Aorta (tissue), 5 donors: ENCODE measurements around the gene SHC4. TPM values are rescaled to one million over a fixed set of nuclear protein-coding genes. Genes with fewer than 3 reads are reported as not detected.

Experiments
- ATAC-seq: fragments of 200-7000 bp; cut with Tn5 transposase; one replicate; pipeline ENCODE4 v1.9.1; 2022; ENCODE audit warnings: moderate library complexity; ENCODE audit not compliant: low FRiP score
- DNase-seq, 2 donors: peaks; one replicate each; pipeline ENCODE4 v3.0.0-alpha.2; 2020
- H3K27ac ChIP-seq, 2 donors: one replicate each; pipeline ENCODE4 v1.5.1; 2013; ENCODE audit warnings: low read length in 2 of 2, mild to moderate bottlenecking in 2 of 2, moderate library complexity in 2 of 2, control low read depth in 1 of 2, inconsistent platforms in 1 of 2, low read depth in 1 of 2
- H3K27me3 ChIP-seq, 2 donors: one replicate each; pipeline ENCODE4 v1.6.1; 2013; ENCODE audit warnings: control low read depth in 1 of 2, low read length in 1 of 2, mild to moderate bottlenecking in 1 of 2, moderate library complexity in 1 of 2; ENCODE audit not compliant: insufficient read depth in 2 of 2, control insufficient read depth in 1 of 2
- H3K36me3 ChIP-seq, 2 donors: one replicate each; pipeline ENCODE4 v1.6.1; 2013; ENCODE audit warnings: control low read depth in 1 of 2, low read length in 1 of 2, mild to moderate bottlenecking in 1 of 2; ENCODE audit not compliant: insufficient read depth in 2 of 2, control insufficient read depth in 1 of 2
- H3K4me1 ChIP-seq, 2 donors: one replicate each; pipeline ENCODE4 v1.6.1; 2013; ENCODE audit warnings: low read length in 2 of 2, control low read depth in 1 of 2, mild to moderate bottlenecking in 1 of 2, moderate library complexity in 1 of 2; ENCODE audit not compliant: insufficient read depth in 2 of 2, control insufficient read depth in 1 of 2
- H3K4me3 ChIP-seq, 2 donors: one replicate each; pipeline ENCODE4 v1.5.1; 2013; ENCODE audit warnings: low read length in 2 of 2, control low read depth in 1 of 2, mild to moderate bottlenecking in 1 of 2
- H3K9me3 ChIP-seq: one replicate; pipeline ENCODE4 v1.6.1; 2013; ENCODE audit warnings: mild to moderate bottlenecking, low read length; ENCODE audit not compliant: control insufficient read depth
- WGBS, 2 donors: extraction: QIAGEN DNeasy Blood & Tissue Kit; methylation state at CpG; one replicate each; pipeline ENCODE4 v1.1.7; 2013; 5-methylcytosine and 5-hydroxymethylcytosine counted together
- intact Hi-C, 2 donors: fragments of 100-400 bp; cut with DNase I; formaldehyde crosslinking; loops; one replicate each; pipeline versions ENCODE4 v1.14.2 to v1.15.0; 2022
- polyA plus RNA-seq, 2 donors: library from polyadenylated mRNA; stranded (reverse); fragments of 200-250 nt; gene quantifications; one replicate each; pipeline ENCODE4 v1.2.3, GENCODE V29; 2013
- total RNA-seq, 2 donors: library from RNA; stranded (reverse); fragmentation: NEBNext Ultra II Directional; extraction: Animal tissue kit (Norgen Biotek cat#: 25700); gene quantifications; one replicate each; pipeline ENCODE4 v1.2.1, GENCODE V29; 2021
- donor health status: healthy with polysubstance abuse.
- donor health status: Bipolar disorder and iron deficiency.
- donor health status: DM: no; HTN: no; CAD: no.
- donor health status: DM: no; HTN: no; CAD: no.
- donor health status: DM: yes; HTN: yes; CAD: no.

The SHC4 gene
- total and polyA plus RNA-seq, 4 donors: 4.4 to 18.6 (median 7.2) TPM

DNA sequence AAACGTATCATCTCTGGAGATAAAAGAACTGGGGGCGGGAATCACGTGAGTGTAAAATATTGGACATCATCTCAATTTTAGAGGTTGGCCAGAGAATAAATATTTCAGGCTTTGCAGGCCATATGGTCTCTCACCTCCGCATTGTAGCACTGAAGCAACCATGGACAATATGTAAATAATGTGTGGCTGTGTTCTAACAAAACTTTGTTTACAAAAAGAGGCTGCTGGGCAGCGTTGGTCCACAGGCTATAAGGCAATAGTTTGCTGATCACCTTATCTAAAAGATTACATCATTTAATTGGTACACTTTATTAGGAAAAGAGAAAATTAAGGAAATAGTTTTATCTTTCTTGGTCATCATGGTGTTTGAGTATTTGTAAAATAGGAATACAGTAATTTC is 22.5 kb upstream of the SHC4 start:
- no peaks in the 10 kb centered on the region for H3K36me3 ChIP-seq
- peak overlapping the region in 1 of 2 donors; percentile 81 for H3K27ac ChIP-seq
- no peak overlapping the region for H3K4me3 ChIP-seq
- 90 to 93% methylated on average over 5 of the region's 5 CpGs for WGBS, 2 donors
- H3K27me3 ChIP-seq: no peaks in the 10 kb centered on the region
- ATAC-seq: no peak
- intact Hi-C loops: loop anchor here in 1 of 2 donors (5.0 to 10.0 kb wide), 2 partner anchors 59 to 109 kb away; partner anchors contain the start of genes EID1 and SECISBP2L
- DNase-seq: no peak
- H3K9me3 ChIP-seq: no peaks in the 10 kb centered on the region
- peaks cover 2 to 4% of the 10 kb centered on the region in 2 donors for H3K4me1 ChIP-seq

DNA sequence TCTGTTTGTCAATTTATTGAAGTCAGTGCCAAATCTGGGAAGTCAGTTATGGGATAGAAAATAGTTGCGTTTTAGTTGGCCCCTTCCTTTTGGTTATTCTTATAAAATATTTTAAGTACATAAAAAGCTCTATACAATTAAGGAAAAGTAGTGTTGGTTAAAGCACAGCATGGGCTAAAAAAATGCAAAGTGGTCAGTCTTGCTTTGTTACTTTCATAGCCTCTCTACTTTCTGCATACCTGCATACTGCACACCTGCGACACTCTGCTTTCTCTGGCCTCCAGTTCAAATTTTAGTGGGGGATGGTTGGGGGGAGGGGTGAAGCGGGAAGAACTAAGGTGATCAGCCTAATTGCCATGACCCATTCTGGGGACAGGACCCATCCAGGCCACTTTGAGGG is 21.8 kb upstream of the SHC4 start:
- ATAC-seq (no peak), DNase-seq (no peak)
- H3K4me1 ChIP-seq: peaks cover 2 to 4% of the 10 kb centered on the region in 2 donors
- no peak overlapping the region for H3K4me3 ChIP-seq
- 63 to 66% methylated on average over 3 of the region's 3 CpGs for WGBS, 2 donors
- peak overlapping the region; percentile 68 to 81 for H3K27ac ChIP-seq
- H3K36me3 ChIP-seq: no peaks in the 10 kb centered on the region
- H3K9me3 ChIP-seq: no peaks in the 10 kb centered on the region
- intact Hi-C loops: loop anchor here in 1 of 2 donors (5.0 to 10.0 kb wide), 2 partner anchors 59 to 108 kb away; partner anchors contain the start of genes EID1 and SECISBP2L
- H3K27me3 ChIP-seq: no peaks in the 10 kb centered on the region

DNA sequence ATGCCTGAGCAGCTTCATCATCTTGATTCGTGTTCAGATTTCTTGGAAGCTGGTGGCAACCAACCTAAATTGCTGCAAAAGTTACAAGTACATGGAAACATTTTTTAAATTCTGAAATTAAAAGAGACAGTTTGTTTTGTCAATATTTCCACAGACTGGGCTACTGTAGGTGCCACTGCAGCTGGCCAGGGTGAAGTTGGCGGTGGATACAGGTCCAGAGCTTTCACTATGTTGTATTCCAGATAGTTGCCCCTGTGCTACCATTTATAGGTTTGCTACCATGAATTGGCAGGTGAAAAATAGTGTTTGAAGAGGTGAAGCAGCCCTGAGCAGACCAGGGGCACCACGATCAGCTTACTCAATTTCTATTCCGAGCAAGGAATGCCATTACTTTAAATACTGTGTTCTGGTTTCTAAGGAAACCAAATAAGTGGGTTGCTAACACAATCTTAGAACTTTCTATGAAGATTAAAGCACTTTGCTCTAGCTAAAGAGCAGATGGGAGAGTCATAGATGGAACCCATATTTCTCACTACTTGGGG is 21.2 kb upstream of the SHC4 start:
- Histone ChIP-seq H3K36me3 (no peaks in the 10 kb centered on the region), H3K27ac (peak overlapping the region; percentile 68 to 95), H3K9me3 (no peaks in the 10 kb centered on the region), H3K27me3 (no peaks in the 10 kb centered on the region), H3K4me1 (peaks cover 2 to 4% of the 10 kb centered on the region in 2 donors), H3K4me3 (no peak overlapping the region)
- peak; percentile 72 for ATAC-seq
- intact Hi-C loops: loop anchor here in 1 of 2 donors (5.0 to 10.0 kb wide), 2 partner anchors 60 to 108 kb away; partner anchors contain the start of genes EID1 and SECISBP2L
- DNase-seq: no peak
- 4 to 9% methylated on average over 4 of the region's 4 CpGs for WGBS, 2 donors

DNA sequence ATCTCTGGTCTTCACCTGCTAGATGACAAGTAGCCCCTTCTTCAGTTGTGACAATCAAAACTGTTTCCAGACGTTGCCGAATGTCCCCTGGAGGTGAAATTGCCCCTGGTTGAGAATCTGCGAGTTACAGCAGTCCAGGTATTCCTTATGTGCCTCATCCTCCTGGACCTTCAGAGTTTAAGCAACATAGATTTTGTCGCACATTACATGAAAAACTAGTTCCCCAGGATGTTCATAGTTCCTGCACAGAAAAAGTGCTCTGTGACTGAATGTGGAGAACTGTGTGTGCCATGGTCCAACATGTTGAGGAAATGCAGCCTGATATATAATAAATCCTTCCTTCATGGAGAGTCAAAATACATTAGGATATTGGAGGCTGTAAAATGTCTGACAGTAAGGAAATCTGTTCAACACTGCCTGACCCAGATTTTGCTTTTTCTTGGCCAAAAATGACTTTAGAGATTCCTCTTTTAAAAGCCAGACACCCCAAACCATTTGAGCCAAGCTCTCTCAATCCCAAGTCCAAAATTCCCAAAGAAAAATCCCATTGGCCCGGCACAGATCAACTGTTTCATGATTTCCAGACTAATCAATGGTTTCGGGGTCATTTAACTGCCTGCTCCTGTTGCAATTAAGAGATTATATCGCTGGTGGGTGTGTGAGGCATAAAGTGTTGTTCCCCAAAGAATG is 20.4 kb upstream of the SHC4 start:
- Histone ChIP-seq H3K27me3 (no peaks in the 10 kb centered on the region), H3K4me1 (peaks cover 2 to 4% of the 10 kb centered on the region in 2 donors), H3K36me3 (no peaks in the 10 kb centered on the region), H3K9me3 (no peaks in the 10 kb centered on the region), H3K27ac (peak overlapping the region; percentile 86 to 93), H3K4me3 (no peak overlapping the region)
- intact Hi-C loops: loop anchor here in 1 of 2 donors (10.0 kb wide), 1 partner anchor 61 kb away; the partner anchor contains the start of gene SECISBP2L
- no peak for ATAC-seq
- 69 to 81% methylated on average over 7 of the region's 7 CpGs for WGBS, 2 donors
- no peak for DNase-seq

DNA sequence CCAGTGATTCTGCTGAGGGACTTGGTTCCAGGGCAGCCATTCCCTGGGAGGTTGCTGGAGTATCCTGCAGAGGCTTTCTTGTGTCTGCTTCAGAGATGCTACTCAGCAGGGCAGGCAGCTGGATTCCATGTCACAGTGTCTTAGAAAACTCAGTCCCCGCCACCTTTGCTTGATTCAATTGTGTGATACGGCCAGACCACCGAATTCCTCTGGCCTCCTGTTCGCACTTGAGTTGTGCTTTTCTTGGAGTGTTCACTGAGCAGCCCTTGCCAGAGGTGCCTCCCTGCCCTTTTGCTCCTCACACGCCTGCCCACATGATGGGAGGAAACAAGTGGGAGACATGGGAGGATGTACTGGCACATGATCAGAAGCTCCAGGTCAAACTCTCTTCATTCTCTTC is 19.6 kb upstream of the SHC4 start:
- peak overlapping the region; percentile 86 to 93 for H3K27ac ChIP-seq
- WGBS, 2 donors: 5 to 10% methylated on average over 5 of the region's 5 CpGs
- no peak overlapping the region for H3K4me3 ChIP-seq
- ATAC-seq (no peak), DNase-seq (no peak)
- H3K4me1 ChIP-seq: peaks cover 2 to 4% of the 10 kb centered on the region in 2 donors
- H3K36me3 ChIP-seq: no peaks in the 10 kb centered on the region
- intact Hi-C loops: loop anchor here in 1 of 2 donors (10.0 kb wide), 1 partner anchor 62 kb away; the partner anchor contains the start of gene SECISBP2L
- no peaks in the 10 kb centered on the region for H3K27me3 ChIP-seq
- H3K9me3 ChIP-seq: no peaks in the 10 kb centered on the region

DNA sequence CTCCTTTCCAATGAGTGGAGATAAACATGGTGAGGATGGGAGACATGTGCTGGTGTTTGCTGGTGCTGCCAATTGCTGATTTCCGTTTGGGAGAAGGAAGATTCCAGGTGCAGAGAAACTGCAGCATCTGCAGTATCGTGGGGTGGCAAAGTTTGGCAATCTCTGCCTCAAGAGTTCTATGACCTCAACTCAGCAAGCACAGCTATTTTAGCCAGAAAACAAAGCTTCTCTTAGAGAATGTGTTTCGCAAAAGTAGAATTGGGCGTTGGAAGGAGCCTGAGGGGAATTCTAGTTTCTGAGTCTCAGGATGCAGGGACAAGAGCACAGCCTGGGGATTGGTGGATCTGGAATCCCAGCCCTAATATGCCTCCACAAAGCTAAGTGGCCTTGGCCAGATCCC is 18.2 kb upstream of the SHC4 start:
- Histone ChIP-seq H3K4me3 (no peak overlapping the region), H3K27ac (no peak overlapping the region), H3K36me3 (no peaks in the 10 kb centered on the region), H3K9me3 (no peaks in the 10 kb centered on the region), H3K4me1 (peaks cover 2 to 4% of the 10 kb centered on the region in 2 donors), H3K27me3 (no peaks in the 10 kb centered on the region)
- ATAC-seq (no peak), DNase-seq (no peak)
- intact Hi-C loops: loop anchor here in 1 of 2 donors (10.0 kb wide), 1 partner anchor 63 kb away; the partner anchor contains the start of gene SECISBP2L
- WGBS, 2 donors: 75 to 81% methylated on average over 4 of the region's 4 CpGs

DNA sequence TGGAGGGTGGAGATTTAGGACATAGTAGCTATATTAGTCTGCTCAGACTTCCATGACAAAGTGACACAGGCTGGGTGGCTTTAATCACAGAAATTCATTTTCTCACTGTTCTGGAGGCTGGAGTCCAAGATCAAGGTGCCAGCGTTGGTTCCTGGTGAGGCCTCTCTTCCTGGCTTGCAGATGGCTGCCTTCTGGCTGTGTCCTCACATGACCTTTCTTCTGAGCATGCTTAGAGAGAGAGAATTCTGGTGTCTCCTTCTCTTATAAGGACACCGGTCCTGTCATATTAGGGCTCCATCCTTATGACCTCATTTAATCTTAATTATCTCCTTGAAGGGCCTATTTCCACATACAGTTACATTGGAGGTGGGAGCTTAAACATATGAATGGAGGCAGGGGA is 14.9 kb upstream of the SHC4 start:
- 70 to 77% methylated on average over 2 of the region's 2 CpGs for whole genome bisulfite sequencing, 2 donors
- H3K4me1 ChIP-seq: peaks cover 0 to 4% of the 10 kb centered on the region in 2 donors
- H3K9me3 ChIP-seq: no peaks in the 10 kb centered on the region
- no peaks in the 10 kb centered on the region for H3K27me3 ChIP-seq
- H3K27ac ChIP-seq: no peak overlapping the region
- no peaks in the 10 kb centered on the region for H3K36me3 ChIP-seq
- intact Hi-C loops: no loop called here
- DNase-seq (no peak), ATAC-seq (no peak)
- H3K4me3 ChIP-seq: no peak overlapping the region

DNA sequence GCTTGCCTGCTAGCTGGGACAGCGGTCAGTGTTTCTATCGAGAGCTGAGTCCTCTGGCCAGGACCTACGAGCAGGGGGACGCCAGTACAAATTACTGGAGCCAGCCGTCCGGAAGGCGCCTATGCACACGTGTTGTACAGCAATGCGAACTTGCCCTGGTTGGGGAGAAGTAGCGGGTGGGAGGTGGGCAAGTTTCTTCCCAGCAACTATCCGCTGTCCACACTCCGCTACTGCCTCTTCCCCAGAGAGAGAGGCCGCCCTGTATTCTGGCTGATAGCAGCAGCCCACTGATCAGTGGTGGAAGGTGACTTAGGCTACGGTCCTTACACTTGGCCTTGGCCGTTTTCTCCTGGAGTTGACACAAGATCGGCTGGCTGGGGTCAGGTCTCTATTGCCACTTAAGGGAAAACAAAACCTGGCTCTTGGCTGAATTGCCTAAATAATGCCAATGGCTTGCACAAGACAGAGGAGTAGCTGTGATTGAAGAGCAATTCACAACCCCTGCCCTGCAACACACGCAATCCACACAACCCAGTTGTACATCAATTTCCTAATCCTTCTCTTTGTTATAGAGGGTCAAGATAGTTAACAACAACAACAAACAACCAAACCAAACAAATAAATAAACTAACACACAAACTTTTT is 12.8 kb upstream of the SHC4 start:
- no peaks in the 10 kb centered on the region for H3K36me3 ChIP-seq
- intact Hi-C loops: no loop called here
- no peaks in the 10 kb centered on the region for H3K27me3 ChIP-seq
- H3K27ac ChIP-seq: peak overlapping the region in 1 of 2 donors; percentile 87
- H3K4me1 ChIP-seq: peaks cover 0 to 4% of the 10 kb centered on the region in 2 donors
- ATAC-seq: peak; percentile 51
- no peak overlapping the region for H3K4me3 ChIP-seq
- H3K9me3 ChIP-seq: no peaks in the 10 kb centered on the region
- peak; percentile 54 to 79 for DNase-seq
- 52 to 65% methylated on average over 17 of the region's 17 CpGs for WGBS, 2 donors
